ENCODE results near the gene EXOC1L. TPM values are rescaled to one million over a fixed set of nuclear protein-coding genes. Genes with fewer than 3 reads are reported as not detected.

Gene EXOC1L
- polyA plus RNA-seq, 2 of the 4 experiments (the other 2 are of a cell fraction), result not detected

GRCh38 chr4:55781341-55781740 lies 38.2 kb upstream of the EXOC1L start:
- CTCF ChIA-PET, result no interaction called here
- no peak for FAIRE-seq

GRCh38 chr4:55781812-55782211 lies 37.8 kb upstream of the EXOC1L start:
- TF ChIP-seq RNF2 (IDR thresholded peaks at IDR 0.05; ENCODE audit: borderline replicate concordance, low read depth), result no peak
- POLR2A ChIA-PET, result no interaction called here
- FAIRE-seq (no peak), DNase-seq (ENCODE audit: low read depth in 1 of 2, low spot score in 1 of 2) (no peak), ATAC-seq (no peak)
- H3K27ac ChIP-seq, result no peak overlapping the region
- CTCF ChIA-PET, result no interaction called here
- 31% methylated on average over 1 of the region's 1 CpG for WGBS (ENCODE audit: missing lambda C conversion rate)
- no peak overlapping the region for H3K4me3 ChIP-seq
- H3K4me1 ChIP-seq, result no peaks in the 10 kb centered on the region
- no peak overlapping the region for H3K4me2 ChIP-seq
- H3K9me3 ChIP-seq, result no peaks in the 10 kb centered on the region; the same call in 2 of the 3 replicates

More at GRCh38 chr4:55781341-55781740, 38.2 kb upstream of the EXOC1L start:
- H3K9me3 ChIP-seq, result no peaks in the 10 kb centered on the region; the same call in 2 of the 3 replicates
- ATAC-seq (no peak), DNase-seq (ENCODE audit: low read depth in 1 of 2, low spot score in 1 of 2) (no peak)
- TF ChIP-seq HMGXB4 (CRISPR knock-in tag; IDR thresholded peaks at IDR 0.05; ENCODE audit: borderline replicate concordance) (no peak), EP300 (IDR thresholded peaks at IDR 0.05) (no peak)
- POLR2A ChIA-PET, result no interaction called here
- H3K4me2 ChIP-seq, result no peak overlapping the region
- H3K4me1 ChIP-seq, result no peaks in the 10 kb centered on the region
- H3K27ac ChIP-seq, result no peak overlapping the region
- no peak overlapping the region for H3K4me3 ChIP-seq
- 14% methylated on average over 2 of the region's 2 CpGs for WGBS (ENCODE audit: missing lambda C conversion rate)

- H3K9me3 ChIP-seq, result no peaks in the 10 kb centered on the region
- CTCF ChIA-PET, result no interaction called here
- POLR2A ChIA-PET, result no interaction called here
- H3K4me3 ChIP-seq, result no peak overlapping the region
- FAIRE-seq (no peak), DNase-seq (ENCODE audit: low read depth in 1 of 2, low spot score in 1 of 2) (no peak), ATAC-seq (no peak)
- WGBS (ENCODE audit: missing lambda C conversion rate), result 0% methylated on average over 1 of the region's 1 CpG
- H3K4me1 ChIP-seq, result no peaks in the 10 kb centered on the region
- H3K27ac ChIP-seq, result no peak overlapping the region
- no peak overlapping the region for H3K4me2 ChIP-seq
- TF ChIP-seq FOSB (CRISPR knock-in tag; IDR thresholded peaks at IDR 0.05) (no peak), MAZ (IDR thresholded peaks at IDR 0.05; ENCODE audit: borderline replicate concordance, low read depth, low read length) (no peak), SMC3 (IDR thresholded peaks at IDR 0.05) (no peak), NPAS2 (CRISPR knock-in tag; IDR thresholded peaks at IDR 0.05; ENCODE audit: borderline replicate concordance) (no peak), RAD21 (conservative IDR thresholded peaks at IDR 0.05 in 1 of 2, IDR thresholded peaks at IDR 0.05 in 1 of 2) (no peak), NR3C1 (IDR thresholded peaks at IDR 0.05) (no peak), ZC3H11A (IDR thresholded peaks at IDR 0.05) (no peak), ZNF302 (CRISPR knock-in tag; IDR thresholded peaks at IDR 0.05) (no peak), ZSCAN20 (CRISPR knock-in tag; IDR thresholded peaks at IDR 0.05) (no peak), RNF2 (IDR thresholded peaks at IDR 0.05; ENCODE audit: borderline replicate concordance, low read depth) (no peak), HDAC2 (IDR thresholded peaks at IDR 0.05) (no peak), CEBPB (IDR thresholded peaks at IDR 0.05) (no peak), JUN (IDR thresholded peaks at IDR 0.05) (no peak), E2F6 (IDR thresholded peaks at IDR 0.05; ENCODE audit: borderline replicate concordance, low read depth) (no peak), HEYL (CRISPR knock-in tag; IDR thresholded peaks at IDR 0.05) (no peak)
- TF ChIP-seq, protein P1, sequence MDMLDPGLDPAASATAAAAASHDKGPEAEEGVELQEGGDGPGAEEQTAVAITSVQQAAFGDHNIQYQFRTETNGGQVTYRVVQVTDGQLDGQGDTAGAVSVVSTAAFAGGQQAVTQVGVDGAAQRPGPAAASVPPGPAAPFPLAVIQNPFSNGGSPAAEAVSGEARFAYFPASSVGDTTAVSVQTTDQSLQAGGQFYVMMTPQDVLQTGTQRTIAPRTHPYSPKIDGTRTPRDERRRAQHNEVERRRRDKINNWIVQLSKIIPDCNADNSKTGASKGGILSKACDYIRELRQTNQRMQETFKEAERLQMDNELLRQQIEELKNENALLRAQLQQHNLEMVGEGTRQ (IDR thresholded peaks at IDR 0.05), result no peak
- TF ChIP-seq, protein P2, sequence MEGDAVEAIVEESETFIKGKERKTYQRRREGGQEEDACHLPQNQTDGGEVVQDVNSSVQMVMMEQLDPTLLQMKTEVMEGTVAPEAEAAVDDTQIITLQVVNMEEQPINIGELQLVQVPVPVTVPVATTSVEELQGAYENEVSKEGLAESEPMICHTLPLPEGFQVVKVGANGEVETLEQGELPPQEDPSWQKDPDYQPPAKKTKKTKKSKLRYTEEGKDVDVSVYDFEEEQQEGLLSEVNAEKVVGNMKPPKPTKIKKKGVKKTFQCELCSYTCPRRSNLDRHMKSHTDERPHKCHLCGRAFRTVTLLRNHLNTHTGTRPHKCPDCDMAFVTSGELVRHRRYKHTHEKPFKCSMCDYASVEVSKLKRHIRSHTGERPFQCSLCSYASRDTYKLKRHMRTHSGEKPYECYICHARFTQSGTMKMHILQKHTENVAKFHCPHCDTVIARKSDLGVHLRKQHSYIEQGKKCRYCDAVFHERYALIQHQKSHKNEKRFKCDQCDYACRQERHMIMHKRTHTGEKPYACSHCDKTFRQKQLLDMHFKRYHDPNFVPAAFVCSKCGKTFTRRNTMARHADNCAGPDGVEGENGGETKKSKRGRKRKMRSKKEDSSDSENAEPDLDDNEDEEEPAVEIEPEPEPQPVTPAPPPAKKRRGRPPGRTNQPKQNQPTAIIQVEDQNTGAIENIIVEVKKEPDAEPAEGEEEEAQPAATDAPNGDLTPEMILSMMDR (IDR thresholded peaks at IDR 0.05), result no peak
- TF ChIP-seq, protein P3, sequence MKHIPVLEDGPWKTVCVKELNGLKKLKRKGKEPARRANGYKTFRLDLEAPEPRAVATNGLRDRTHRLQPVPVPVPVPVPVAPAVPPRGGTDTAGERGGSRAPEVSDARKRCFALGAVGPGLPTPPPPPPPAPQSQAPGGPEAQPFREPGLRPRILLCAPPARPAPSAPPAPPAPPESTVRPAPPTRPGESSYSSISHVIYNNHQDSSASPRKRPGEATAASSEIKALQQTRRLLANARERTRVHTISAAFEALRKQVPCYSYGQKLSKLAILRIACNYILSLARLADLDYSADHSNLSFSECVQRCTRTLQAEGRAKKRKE (CRISPR knock-in tag; IDR thresholded peaks at IDR 0.05; ENCODE audit: low read depth), result no peak
These were observed 36.0 kb upstream of the EXOC1L start for GRCh38 chr4:55783584-55783983.

All from A549 (cell line).